CD4-positive, alpha-beta T cell treated with Interleukin-15 for 4 hours (primary cell): Measurements from ENCODE around the gene RRAGC.
"Not testable (repeated sequence)": the region's sequence is repeated elsewhere in the genome, so short reads cannot be mapped to it uniquely, and the experiment has no call there.

Experiments
- DNase-seq: peaks from one replicate; pipeline ENCODE4 v3.0.0-alpha.2; 2020; ENCODE audit warnings: low spot score

RRAGC gene

DNA sequence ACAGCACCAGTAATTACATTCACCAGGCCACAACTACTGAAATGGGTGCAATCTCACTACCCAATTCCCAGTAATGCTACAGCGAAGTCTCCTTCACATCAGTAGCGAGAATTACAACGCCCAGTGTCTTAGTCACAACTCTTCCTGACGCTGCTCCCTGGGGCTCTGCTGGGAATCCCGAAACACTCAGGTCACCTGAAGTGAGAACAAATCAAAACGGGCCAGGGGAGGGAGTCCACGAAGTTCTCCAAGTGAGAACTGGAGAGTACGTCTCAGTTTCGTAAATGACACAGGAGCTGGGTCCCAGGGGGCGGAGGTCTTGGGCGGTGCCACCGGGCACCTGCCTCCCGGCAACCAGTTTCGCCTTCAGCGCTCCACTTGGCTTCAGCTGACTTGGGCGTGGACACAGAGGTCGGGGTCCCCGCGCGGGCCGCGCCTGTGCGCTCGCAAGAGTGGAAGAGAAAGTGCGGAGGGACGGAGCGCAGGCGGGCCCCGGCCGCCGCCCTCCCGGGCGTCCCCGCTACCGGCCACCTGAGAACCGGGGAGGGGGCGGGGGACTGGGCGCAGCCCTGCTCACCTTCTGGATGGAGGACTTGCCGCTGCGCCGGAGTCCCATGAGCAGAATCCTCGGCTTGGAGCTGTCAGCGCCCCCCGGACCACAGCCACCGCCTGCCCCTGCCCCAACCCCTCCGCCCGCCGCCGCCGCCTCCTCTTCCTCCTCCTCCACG lies 575 bp downstream of the RRAGC start:
- peak; percentile 50 for DNase-seq

DNA sequence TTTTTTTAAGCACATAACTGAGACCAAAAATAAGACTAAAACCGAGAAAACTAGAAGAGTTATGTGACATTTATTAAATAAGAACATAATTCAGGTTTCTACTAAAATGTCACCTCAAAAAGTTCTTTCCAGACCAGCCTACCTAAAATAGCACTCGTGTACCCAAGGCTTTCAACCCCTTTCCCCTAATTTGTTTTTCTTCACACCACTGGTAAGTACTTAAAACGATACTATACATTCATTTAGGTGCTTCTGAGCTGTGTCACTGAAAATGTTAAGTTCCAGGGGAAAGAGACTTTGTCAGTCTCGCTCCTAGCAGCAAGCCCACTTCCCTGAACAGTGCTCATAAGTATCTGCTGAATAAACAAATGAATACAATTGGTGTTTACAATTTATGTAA lies 6.8 kb downstream of the RRAGC start:
- DNase-seq, result no peak

DNA sequence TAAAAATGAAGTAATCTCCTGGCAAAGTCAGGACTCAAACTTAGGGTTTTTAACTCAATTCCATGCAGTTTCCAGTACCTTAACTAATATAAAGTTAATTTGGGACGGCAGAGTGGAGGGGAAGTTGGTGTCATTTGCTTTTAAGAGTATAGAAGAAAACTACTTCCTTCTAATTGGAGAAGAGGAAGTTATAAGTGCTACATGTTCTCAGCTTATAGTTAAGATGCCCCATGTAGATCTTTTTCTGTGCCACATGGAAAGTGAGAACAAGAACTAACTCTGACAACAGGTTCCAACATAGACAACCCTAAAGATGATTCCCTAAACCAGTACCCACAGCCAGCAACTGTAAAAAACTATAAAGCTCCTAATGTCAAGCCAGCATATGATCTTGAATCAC lies 11.5 kb downstream of the RRAGC start:
- no peak for DNase-seq

DNA sequence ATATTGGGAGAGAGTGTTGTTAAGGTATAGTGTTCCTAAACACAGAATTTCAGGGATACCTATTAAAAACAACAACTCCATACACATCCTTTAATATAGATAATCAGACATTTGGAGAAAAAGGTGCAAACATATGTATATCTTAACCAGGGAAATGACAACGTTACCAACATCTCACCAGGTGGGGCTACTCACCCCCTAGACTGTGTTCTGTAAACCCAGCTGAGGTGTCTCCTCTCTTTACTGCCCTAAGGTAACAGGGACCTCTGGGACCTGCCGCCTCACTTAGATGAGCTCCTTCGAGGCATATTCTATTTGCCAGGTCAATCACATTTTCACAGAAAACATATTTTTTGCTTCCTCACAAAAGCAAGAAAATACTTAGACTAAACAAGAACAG lies 13.4 kb downstream of the RRAGC start:
- DNase-seq, result no peak

DNA sequence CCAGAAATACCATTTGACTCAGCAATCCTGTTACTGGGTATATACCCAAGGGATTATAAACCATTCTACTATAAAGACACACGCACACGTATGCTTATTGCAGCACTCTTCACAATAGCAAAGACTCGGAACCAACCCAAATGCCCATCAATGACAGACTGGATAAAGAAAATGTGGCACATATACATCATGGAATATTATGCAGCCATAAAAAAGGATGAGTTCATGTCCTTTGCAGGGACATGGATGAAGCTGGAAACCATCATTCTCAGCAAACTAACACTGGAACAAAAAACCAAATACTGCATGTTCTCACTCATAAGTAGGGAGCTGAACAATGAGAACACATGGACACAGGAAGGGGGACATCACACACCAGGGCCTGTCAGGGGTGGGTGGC lies 14.5 kb downstream of the RRAGC start:
- DNase-seq, result not testable (repeated sequence)

- no peak for DNase-seq
Measured at GRCh38 chr1:38840281-38840680, 19.3 kb downstream of the RRAGC start.

- no peak for DNase-seq
Measured at GRCh38 chr1:38839363-38839762, 20.2 kb downstream of the RRAGC start.

DNA sequence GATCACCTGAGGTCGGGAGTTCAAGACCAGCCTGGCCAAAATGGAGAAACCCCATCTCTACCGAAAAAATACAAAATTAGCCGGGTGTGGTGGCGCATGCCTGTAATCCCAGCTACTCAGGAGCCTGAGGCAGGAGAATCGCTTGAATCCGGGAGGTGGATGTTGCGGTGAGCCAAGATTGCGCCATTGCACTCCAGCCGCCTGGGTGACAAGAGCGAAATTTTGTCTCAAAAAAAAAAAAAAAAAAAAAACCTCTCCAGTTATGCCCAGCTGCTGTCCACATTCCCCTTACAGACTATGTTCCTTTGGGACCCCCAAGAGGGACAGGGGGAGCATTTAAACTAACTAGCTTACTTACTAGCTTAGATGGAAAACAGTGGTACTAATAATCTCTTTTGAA lies 23.3 kb downstream of the RRAGC start:
- not testable (repeated sequence) for DNase-seq

DNA sequence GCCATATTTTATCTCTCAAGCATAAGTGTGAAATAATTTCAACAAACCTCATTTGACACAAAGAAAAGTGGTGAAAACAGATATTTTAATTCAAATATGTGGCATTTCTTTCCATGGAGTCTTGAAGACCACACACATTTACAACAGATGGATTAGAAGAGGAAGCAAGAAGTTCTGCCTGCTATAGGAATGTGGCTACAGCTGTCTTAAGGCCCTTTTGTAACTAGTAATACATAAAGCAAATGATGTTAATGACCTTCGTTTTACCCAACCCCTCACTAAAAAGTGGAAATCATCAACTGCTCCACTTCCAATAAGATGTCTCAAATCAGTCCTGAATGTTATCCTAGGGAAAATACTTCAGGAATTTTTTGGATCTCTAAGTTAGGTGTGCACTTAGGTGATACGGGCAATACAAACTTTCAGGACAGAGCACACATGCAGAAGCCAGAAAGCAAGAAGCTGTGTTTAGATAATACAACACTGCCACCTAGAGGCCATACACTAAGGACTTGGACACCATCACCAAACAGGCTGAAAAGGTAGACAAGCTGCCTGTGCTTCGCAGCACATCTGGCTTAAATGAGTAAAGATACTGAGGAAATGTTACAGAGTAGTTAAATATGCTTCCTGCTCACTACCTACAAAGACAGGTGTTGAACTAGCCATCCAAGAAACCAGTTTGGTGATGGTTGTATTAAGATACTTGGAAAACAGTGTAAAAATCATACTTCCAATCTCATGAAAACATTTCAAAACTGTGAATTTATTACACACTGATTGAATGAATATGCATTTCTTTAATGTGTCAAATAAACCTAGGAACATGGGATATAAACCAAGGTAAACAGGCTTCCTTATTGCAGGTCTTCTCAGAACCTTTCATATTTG lies 24.4 kb downstream of the RRAGC start:
- DNase-seq, result peak; percentile 69

- DNase-seq, result no peak
Measured at GRCh38 chr1:38834221-38834782, 25.3 kb downstream of the RRAGC start.

DNA sequence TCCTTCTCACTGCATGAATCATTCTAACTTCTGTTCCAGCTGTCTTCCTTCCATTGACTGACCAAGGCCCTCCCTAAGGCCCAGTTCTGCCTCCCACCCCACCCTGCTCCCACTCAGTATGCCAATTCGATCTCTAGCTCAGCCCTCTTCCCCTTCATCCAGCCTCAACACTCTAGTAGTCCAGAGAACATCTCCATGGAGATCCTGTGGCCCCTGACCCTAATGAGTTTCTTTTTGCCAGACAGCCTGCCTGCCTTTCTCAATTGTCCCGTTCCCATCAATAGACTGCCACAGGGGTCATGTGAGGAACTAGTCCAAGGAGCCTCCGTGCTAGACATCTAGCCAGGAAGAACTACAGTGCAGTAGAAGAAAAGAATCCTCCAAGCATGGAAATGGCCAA lies 26.4 kb downstream of the RRAGC start:
- no peak for DNase-seq

- no peak for DNase-seq
Measured at GRCh38 chr1:38832370-38832734, 27.2 kb downstream of the RRAGC start.

- DNase-seq, result no peak
Measured at GRCh38 chr1:38831731-38832369, 27.7 kb downstream of the RRAGC start.

GRCh38 chr1:38829368-38829767 lies 30.2 kb downstream of the RRAGC start:
- no peak for DNase-seq

DNA sequence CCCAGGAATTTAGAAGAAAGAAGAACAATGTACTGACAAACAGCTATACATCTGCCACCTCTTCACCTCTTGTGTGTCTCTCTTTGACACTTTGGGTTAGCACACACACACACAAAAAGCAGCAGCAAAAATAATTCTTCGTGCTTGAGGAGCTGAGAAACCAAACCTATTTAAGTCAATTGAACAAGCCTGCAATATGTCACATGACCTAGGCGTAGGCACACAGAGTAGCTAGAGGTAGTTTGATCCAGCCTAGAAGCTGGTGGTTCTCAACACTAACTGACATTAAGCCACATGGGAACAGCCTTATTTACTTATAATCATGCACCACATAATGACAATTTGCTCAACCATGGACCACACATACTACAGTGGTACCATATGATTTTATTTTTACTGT lies 32.3 kb downstream of the RRAGC start:
- no peak for DNase-seq

DNA sequence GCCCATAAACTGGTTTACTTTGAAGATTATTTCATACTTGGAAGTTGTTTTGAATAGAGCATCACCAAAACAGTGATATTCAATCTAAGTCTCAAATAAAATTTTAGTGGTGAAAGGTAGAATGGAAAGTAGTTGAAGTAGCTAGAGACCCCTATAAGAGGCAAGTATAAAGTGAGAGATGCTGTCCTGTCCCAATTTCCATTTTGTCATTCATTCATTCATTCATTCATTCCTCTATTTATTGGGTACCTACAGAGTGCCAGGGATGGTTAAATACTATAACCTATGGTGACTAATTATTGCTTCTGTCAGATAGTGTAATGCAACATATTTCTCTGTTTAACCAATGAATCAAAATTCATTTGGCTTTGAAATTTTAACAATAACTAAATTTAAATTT lies 32.7 kb downstream of the RRAGC start:
- no peak for DNase-seq

DNA sequence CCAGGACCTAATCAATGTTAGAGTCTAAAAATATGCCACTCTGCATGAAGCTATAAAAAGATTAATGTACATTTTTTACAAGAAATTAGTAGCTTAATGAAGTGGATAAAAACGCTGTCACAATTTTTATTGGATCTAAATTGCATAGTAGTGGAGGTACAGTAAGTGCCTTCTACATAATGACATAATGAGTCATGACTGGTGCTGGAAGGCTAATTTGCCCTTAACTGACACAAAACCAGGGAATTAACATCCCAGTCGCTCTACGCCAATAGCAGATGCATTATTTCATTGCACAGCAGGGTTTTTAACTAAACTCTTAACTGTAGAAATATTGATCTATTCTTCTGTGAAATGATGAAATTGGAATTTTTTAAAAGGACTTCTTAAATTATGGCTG lies 33.3 kb downstream of the RRAGC start:
- no peak for DNase-seq

GRCh38 chr1:38820860-38821259 lies 38.7 kb downstream of the RRAGC start:
- DNase-seq, result no peak

DNA sequence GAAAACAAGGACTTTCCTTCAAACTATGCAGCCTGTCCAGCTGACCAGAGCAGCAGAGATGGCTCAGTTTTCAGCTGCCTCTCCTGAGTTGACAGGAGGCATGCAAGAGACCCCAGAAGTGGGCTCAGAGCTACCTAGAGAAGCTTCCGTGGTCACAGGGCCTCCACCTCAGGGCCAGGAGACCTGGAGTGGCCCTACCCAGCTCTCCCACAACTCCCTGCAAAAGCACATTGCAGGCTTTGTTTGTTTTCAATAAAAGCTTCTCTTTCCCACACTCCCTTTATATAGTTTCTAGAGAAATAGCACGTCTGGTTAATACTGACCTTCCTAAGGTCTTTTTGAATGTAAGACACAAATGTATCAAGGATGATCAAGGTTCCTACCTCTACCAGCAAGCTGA lies 40.1 kb downstream of the RRAGC start:
- DNase-seq, result no peak

DNA sequence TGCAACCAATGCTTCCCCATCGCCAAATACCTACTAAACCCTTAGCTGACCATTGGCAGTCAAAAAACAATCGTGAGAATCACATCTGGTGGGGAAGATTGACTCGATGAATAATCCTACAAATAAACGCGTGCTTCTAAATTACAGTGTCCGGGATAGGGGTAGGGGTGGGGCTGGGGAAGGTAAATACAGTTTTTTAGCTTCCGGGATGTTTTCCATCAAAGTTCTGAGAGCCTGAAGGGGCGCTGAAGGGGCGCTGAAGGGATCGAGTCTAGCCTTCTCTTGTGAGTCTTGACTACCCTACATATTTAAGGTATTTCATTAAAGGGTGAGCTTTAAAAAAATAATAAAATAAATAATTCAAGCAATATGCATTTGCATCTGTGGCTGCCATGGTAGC lies 40.5 kb downstream of the RRAGC start:
- no peak for DNase-seq

DNA sequence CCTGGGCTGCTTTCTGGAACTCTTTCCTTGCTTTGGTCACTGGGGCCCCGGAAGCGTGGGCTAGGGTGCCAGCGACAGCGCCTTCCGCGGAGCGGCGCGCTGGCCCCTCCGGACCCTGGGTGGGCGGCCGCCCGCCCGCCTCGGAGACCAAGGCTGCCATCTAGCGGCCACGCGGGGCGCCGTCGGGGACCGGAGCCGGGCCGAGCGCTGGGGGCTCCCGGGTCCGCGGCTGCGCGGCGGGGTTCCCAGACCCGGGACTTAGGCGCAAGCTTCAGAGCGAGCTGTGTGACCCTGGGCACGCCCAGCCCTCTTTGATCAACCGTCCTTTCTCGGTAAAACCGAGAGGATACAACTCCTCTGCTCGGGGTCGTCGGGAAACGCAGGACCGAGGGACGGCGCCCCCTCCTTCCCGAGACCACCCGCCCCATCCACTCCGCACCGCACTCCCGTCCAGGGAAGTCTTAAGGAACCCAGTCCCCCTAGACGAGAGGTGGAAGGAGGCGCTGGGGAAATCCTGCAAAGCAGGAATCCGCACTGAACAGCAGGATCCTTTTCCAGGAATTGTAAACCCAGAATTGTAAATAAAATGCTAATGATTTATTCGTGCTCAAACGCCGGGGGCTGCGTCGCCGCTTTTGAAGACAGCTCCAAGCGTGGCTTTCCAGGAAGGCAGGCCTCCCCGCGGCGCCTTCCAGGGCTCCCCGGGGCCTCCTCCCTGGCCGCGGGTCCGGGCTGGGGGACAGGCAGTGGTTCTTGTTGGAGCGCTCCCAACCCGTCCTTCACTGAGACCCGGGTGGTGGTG lies 41.2 kb downstream of the RRAGC start:
- peak; percentile 20 for DNase-seq
